Body of pancreas (tissue), 4 donors: ENCODE results near the gene CLTC. TPM values are rescaled to one million over a fixed set of nuclear protein-coding genes. Genes with fewer than 3 reads are reported as not detected.

Experiments
- ATAC-seq: fragments of 150-250 bp; one replicate; pipeline ENCODE4 v1.9.1; 2016
- DNase-seq, 4 donors: peaks; one replicate each; pipeline ENCODE4 v3.0.0-alpha.2; 2019
- H3K27ac ChIP-seq, 4 donors: fragments of 200-600 bp; sonication (generic); 1 replicate in 3 of 4; 2 replicates in 1 of 4; pipeline versions ENCODE4 v1.5.1 to v1.6.1; 2016 to 2019; ENCODE audit warnings: mild to moderate bottlenecking in 1 of 4, mixed read lengths in 1 of 4, moderate library complexity in 1 of 4
- H3K27me3 ChIP-seq, 2 donors: fragments of 200-600 bp; sonication (generic); one replicate each; pipeline ENCODE4 v1.6.0; 2016; ENCODE audit warnings: mild to moderate bottlenecking in 1 of 2
- H3K36me3 ChIP-seq, 2 donors: fragments of 200-600 bp; sonication (generic); replicated peaks in 1 of 2; 2 replicates each; pipeline ENCODE4 v1.5.1; 2016; ENCODE audit warnings: low read depth in 2 of 2; ENCODE audit not compliant: insufficient read depth in 1 of 2
- H3K4me1 ChIP-seq: fragments of 200-600 bp; sonication (generic); one replicate; pipeline ENCODE4 v1.6.0; 2016
- H3K4me3 ChIP-seq, 2 donors: fragments of 200-600 bp; sonication (generic); 1 replicate in 1 of 2; 2 replicates in 1 of 2; pipeline ENCODE4 v1.5.1; 2016 to 2019
- H3K9me3 ChIP-seq, 3 donors: fragments of 200-600 bp; sonication (generic); 1 replicate in 2 of 3; 2 replicates in 1 of 3; pipeline ENCODE4 v1.5.1; 2016
- POLR2A ChIP-seq, 3 donors: fragments of 450-650 bp; IDR thresholded peaks; one replicate each; pipeline ENCODE4 v1.6.1; 2016; ENCODE audit warnings: antibody characterized with exemption in 3 of 3, mild to moderate bottlenecking in 2 of 3
- WGBS, 2 donors: methylation state at CpG; one replicate each; pipeline ENCODE4 v1.1.5; 2017; 5-methylcytosine and 5-hydroxymethylcytosine counted together
- intact Hi-C: fragments of 100-400 bp; cut with DNase I; formaldehyde crosslinking; loops from one replicate; pipeline ENCODE4 v1.15.1; 2023
- total RNA-seq, 2 donors: library from RNA; depleted of rRNA; stranded (reverse); fragments of >200 nt; gene quantifications; one replicate each; pipeline ENCODE4 v1.1.0, GENCODE V29; 2016
- TF ChIP-seq, protein P1 (sequence below), 7 experiments: fragments of 450-650 bp in 4 of 7; fragments of 200-600 bp in 3 of 7; sonication (generic) in 3 of 7; IDR thresholded peaks; one replicate each; pipeline ENCODE4 v1.5.1; 2016 to 2019; ENCODE audit warnings: antibody characterized with exemption in 7 of 7

CLTC gene
- total RNA-seq, 2 donors from 2014 or later = 78.1 to 112 TPM

GRCh38 chr17:59680314-59680713 is 60.6 kb downstream of the CLTC start:
- H3K36me3 ChIP-seq = peaks cover 16 to 45% of the 10 kb centered on the region in 2 donors
- intact Hi-C loops = no loop called here
- no peaks in the 10 kb centered on the region for H3K9me3 ChIP-seq
- 82 to 83% methylated on average over 4 of the region's 4 CpGs for WGBS, 2 donors
- H3K27me3 ChIP-seq = no peaks in the 10 kb centered on the region
- no peak for TF ChIP-seq POLR2A (IDR thresholded peaks at IDR 0.05)
- TF ChIP-seq, protein P1, sequence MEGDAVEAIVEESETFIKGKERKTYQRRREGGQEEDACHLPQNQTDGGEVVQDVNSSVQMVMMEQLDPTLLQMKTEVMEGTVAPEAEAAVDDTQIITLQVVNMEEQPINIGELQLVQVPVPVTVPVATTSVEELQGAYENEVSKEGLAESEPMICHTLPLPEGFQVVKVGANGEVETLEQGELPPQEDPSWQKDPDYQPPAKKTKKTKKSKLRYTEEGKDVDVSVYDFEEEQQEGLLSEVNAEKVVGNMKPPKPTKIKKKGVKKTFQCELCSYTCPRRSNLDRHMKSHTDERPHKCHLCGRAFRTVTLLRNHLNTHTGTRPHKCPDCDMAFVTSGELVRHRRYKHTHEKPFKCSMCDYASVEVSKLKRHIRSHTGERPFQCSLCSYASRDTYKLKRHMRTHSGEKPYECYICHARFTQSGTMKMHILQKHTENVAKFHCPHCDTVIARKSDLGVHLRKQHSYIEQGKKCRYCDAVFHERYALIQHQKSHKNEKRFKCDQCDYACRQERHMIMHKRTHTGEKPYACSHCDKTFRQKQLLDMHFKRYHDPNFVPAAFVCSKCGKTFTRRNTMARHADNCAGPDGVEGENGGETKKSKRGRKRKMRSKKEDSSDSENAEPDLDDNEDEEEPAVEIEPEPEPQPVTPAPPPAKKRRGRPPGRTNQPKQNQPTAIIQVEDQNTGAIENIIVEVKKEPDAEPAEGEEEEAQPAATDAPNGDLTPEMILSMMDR (IDR thresholded peaks at IDR 0.05) = no peak
- no peaks in the 10 kb centered on the region for H3K4me1 ChIP-seq
- no peak overlapping the region for H3K27ac ChIP-seq
- no peak overlapping the region for H3K4me3 ChIP-seq
- DNase-seq (no peak), ATAC-seq (no peak)

DNA sequence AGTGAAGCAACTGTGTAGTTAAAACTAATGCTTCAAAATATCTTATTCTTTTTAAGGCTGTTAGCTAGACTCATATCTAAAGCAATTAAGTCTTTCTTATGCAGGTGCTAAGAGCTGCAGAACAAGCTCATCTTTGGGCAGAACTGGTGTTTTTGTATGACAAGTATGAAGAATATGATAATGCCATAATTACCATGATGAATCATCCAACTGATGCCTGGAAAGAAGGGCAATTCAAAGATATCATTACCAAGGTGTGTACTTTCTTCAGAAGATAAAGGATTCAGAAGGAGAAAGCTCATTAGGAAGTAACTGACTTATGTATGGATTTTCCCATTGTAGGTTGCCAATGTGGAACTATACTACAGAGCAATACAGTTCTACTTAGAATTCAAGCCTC is 63.6 kb downstream of the CLTC start:
- no peaks in the 10 kb centered on the region for H3K27me3 ChIP-seq
- no peaks in the 10 kb centered on the region for H3K9me3 ChIP-seq
- ATAC-seq (no peak), DNase-seq (no peak)
- no peak overlapping the region for H3K27ac ChIP-seq
- TF ChIP-seq POLR2A (IDR thresholded peaks at IDR 0.05) = no peak
- TF ChIP-seq, protein P1 (IDR thresholded peaks at IDR 0.05) = no peak
- peaks cover 16 to 45% of the 10 kb centered on the region in 2 donors for H3K36me3 ChIP-seq
- H3K4me3 ChIP-seq = no peak overlapping the region
- intact Hi-C loops = no loop called here
- H3K4me1 ChIP-seq = no peaks in the 10 kb centered on the region

DNA sequence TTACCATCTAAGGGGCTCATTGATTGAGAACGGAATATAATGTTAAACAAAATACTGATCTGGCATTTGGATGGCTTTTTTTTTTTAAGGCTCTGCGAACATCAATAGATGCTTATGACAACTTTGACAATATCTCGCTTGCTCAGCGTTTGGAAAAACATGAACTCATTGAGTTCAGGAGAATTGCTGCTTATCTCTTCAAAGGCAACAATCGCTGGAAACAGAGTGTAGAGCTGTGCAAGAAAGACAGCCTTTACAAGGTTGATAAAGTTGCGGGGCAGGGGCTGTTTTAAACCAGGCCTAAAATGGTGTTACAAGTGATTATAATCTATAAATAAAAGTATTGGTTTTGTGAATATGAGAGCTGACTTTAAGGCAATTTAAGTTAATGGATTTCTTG is 65.3 kb downstream of the CLTC start:
- H3K27me3 ChIP-seq = no peaks in the 10 kb centered on the region
- no peaks in the 10 kb centered on the region for H3K9me3 ChIP-seq
- H3K4me1 ChIP-seq = no peaks in the 10 kb centered on the region
- H3K36me3 ChIP-seq = peaks cover 16 to 37% of the 10 kb centered on the region in 2 donors
- ATAC-seq (no peak), DNase-seq (no peak)
- intact Hi-C loops = no loop called here
- whole genome bisulfite sequencing, 2 donors = 53 to 56% methylated on average over 6 of the region's 6 CpGs
- no peak overlapping the region for H3K4me3 ChIP-seq
- TF ChIP-seq, protein P1 (IDR thresholded peaks at IDR 0.05) = no peak
- TF ChIP-seq POLR2A (IDR thresholded peaks at IDR 0.05) = no peak
- no peak overlapping the region for H3K27ac ChIP-seq

- H3K27me3 ChIP-seq = no peaks in the 10 kb centered on the region
- TF ChIP-seq, protein P1 (IDR thresholded peaks at IDR 0.05) = no peak
- TF ChIP-seq POLR2A (IDR thresholded peaks at IDR 0.05) = no peak
- H3K9me3 ChIP-seq = no peaks in the 10 kb centered on the region
- WGBS, 2 donors = 83 to 89% methylated on average over 1 of the region's 1 CpG
- DNase-seq (no peak), ATAC-seq (no peak)
- H3K36me3 ChIP-seq = peaks cover 14 to 37% of the 10 kb centered on the region in 2 donors
- no peaks in the 10 kb centered on the region for H3K4me1 ChIP-seq
- intact Hi-C loops = no loop called here
- no peak overlapping the region for H3K27ac ChIP-seq
- no peak overlapping the region for H3K4me3 ChIP-seq
Measured at GRCh38 chr17:59688008-59688407, 68.3 kb downstream of the CLTC start.

GRCh38 chr17:59688496-59688895 is 68.8 kb downstream of the CLTC start:
- Histone ChIP-seq H3K9me3 (no peaks in the 10 kb centered on the region), H3K4me1 (no peaks in the 10 kb centered on the region), H3K36me3 (peaks cover 10 to 37% of the 10 kb centered on the region in 2 donors), H3K27ac (no peak overlapping the region), H3K27me3 (no peaks in the 10 kb centered on the region), H3K4me3 (no peak overlapping the region)
- DNase-seq = no peak
- no peak for TF ChIP-seq POLR2A (IDR thresholded peaks at IDR 0.05)
- TF ChIP-seq, protein P1 (IDR thresholded peaks at IDR 0.05) = no peak
- WGBS, 2 donors = 63 to 74% methylated on average over 2 of the region's 2 CpGs
- ATAC-seq = no peak
- intact Hi-C loops = no loop called here
